Measurements from ENCODE around the gene FOXP2. TPM values are rescaled to one million over a fixed set of nuclear protein-coding genes. Genes with fewer than 3 reads are reported as not detected.
"Not testable (repeated sequence)": the region's sequence is repeated elsewhere in the genome, so short reads cannot be mapped to it uniquely, and the experiment has no call there.

The FOXP2 gene
- total and polyA plus RNA-seq, 2 experiments from 2014 or later, result 1.3 to 1.5 TPM

DNA sequence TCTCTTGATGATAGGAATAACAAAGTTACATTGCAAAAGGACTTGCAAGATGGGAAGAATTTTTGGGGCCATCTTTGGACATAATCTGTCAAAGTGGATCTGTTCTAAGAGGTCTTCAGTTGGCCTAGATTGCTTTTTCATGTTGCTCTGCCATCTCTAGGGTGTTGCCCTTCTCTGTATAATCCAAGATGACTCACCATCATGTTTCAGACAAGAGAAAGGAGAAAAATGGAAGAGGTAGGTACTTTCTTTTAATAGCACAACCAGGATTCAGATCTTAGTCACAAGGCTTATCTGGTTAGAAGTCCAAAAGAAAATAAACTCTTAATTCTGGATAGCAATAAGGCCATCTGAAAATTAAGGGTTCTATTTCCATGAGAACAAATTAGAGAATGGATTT is 38.7 kb upstream of the FOXP2 start:
- H3K4me1 ChIP-seq (ENCODE audit: low read depth), result no peaks in the 10 kb centered on the region
- H3K27me3 ChIP-seq, result no peaks in the 10 kb centered on the region
- TF ChIP-seq, protein P1, sequence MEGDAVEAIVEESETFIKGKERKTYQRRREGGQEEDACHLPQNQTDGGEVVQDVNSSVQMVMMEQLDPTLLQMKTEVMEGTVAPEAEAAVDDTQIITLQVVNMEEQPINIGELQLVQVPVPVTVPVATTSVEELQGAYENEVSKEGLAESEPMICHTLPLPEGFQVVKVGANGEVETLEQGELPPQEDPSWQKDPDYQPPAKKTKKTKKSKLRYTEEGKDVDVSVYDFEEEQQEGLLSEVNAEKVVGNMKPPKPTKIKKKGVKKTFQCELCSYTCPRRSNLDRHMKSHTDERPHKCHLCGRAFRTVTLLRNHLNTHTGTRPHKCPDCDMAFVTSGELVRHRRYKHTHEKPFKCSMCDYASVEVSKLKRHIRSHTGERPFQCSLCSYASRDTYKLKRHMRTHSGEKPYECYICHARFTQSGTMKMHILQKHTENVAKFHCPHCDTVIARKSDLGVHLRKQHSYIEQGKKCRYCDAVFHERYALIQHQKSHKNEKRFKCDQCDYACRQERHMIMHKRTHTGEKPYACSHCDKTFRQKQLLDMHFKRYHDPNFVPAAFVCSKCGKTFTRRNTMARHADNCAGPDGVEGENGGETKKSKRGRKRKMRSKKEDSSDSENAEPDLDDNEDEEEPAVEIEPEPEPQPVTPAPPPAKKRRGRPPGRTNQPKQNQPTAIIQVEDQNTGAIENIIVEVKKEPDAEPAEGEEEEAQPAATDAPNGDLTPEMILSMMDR (IDR thresholded peaks at IDR 0.05; ENCODE audit: low read depth, low read length), result no peak
- no peaks in the 10 kb centered on the region for H3K9me3 ChIP-seq (ENCODE audit: low read depth)
- no peaks in the 10 kb centered on the region for H3K36me3 ChIP-seq
- H3K4me3 ChIP-seq, result no peak overlapping the region
- H3K27ac ChIP-seq, result no peak overlapping the region
- no peak for DNase-seq (ENCODE audit: low read depth in 1 of 2, low spot score in 1 of 2)

GRCh38 chr7:114383946-114384345 is 30.7 kb upstream of the FOXP2 start:
- not testable (repeated sequence) for H3K4me1 ChIP-seq (ENCODE audit: low read depth); H3K27ac ChIP-seq; H3K4me3 ChIP-seq; H3K27me3 ChIP-seq; H3K9me3 ChIP-seq (ENCODE audit: low read depth); H3K36me3 ChIP-seq; DNase-seq (ENCODE audit: low read depth in 1 of 2, low spot score in 1 of 2)

- not testable (repeated sequence) for DNase-seq (ENCODE audit: low read depth in 1 of 2, low spot score in 1 of 2); H3K4me1 ChIP-seq (ENCODE audit: low read depth); H3K36me3 ChIP-seq; H3K27ac ChIP-seq; H3K27me3 ChIP-seq; H3K9me3 ChIP-seq (ENCODE audit: low read depth); H3K4me3 ChIP-seq
Measured at GRCh38 chr7:114384346-114384745, 30.3 kb upstream of the FOXP2 start.

DNA sequence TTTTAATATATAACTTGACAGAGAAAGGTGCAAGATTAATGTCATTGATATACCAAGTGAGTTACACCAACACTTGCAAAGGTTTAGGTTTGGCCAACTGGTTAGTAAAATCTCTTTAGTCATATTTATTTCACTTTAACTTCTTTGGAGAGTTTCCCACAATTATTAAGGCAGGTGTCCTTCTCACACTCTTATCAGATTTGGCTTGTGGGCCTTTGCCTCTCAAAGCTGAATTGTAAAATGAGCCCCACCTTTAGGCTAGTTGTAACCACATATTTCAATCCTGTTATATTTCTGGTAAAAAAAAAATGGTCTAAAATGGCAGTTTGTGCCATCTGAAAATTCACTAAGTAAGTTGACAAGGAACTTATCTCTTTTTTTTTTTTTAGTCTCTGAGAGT is 26.6 kb upstream of the FOXP2 start:
- no peaks in the 10 kb centered on the region for H3K27me3 ChIP-seq

DNA sequence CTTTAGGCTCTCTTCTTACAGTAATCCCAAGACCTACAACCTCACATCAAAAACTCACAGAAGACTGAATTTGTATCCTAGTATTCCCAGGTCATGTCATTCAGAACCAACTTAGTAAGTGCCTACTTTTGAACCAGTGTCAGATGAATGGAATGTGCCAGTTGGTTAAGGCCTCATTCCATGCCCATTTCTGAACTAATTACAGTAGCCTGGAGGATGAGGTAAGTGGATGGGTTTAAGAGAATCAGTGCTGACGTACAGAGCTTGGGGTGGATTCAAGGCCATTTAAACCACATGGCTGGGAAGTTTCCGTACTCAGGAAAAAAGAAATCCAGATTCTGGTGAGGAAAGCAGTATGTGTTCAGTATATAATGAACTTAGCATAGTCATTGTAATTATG is 21.9 kb upstream of the FOXP2 start:
- no peaks in the 10 kb centered on the region for H3K9me3 ChIP-seq (ENCODE audit: low read depth)
- H3K27me3 ChIP-seq, result no peaks in the 10 kb centered on the region
- TF ChIP-seq, protein P1 (IDR thresholded peaks at IDR 0.05; ENCODE audit: low read depth, low read length), result no peak
- H3K4me1 ChIP-seq (ENCODE audit: low read depth), result no peaks in the 10 kb centered on the region
- H3K4me3 ChIP-seq, result no peak overlapping the region
- no peak overlapping the region for H3K27ac ChIP-seq
- no peak for DNase-seq (ENCODE audit: low read depth in 1 of 2, low spot score in 1 of 2)
- H3K36me3 ChIP-seq, result no peaks in the 10 kb centered on the region

More for the DNA sequence above, 26.6 kb upstream of the FOXP2 start:
- no peak overlapping the region for H3K4me3 ChIP-seq
- H3K9me3 ChIP-seq (ENCODE audit: low read depth), result no peaks in the 10 kb centered on the region
- no peaks in the 10 kb centered on the region for H3K4me1 ChIP-seq (ENCODE audit: low read depth)
- no peaks in the 10 kb centered on the region for H3K36me3 ChIP-seq
- TF ChIP-seq, protein P1 (IDR thresholded peaks at IDR 0.05; ENCODE audit: low read depth, low read length), result no peak
- H3K27ac ChIP-seq, result no peak overlapping the region
- no peak for DNase-seq (ENCODE audit: low read depth in 1 of 2, low spot score in 1 of 2)

DNA sequence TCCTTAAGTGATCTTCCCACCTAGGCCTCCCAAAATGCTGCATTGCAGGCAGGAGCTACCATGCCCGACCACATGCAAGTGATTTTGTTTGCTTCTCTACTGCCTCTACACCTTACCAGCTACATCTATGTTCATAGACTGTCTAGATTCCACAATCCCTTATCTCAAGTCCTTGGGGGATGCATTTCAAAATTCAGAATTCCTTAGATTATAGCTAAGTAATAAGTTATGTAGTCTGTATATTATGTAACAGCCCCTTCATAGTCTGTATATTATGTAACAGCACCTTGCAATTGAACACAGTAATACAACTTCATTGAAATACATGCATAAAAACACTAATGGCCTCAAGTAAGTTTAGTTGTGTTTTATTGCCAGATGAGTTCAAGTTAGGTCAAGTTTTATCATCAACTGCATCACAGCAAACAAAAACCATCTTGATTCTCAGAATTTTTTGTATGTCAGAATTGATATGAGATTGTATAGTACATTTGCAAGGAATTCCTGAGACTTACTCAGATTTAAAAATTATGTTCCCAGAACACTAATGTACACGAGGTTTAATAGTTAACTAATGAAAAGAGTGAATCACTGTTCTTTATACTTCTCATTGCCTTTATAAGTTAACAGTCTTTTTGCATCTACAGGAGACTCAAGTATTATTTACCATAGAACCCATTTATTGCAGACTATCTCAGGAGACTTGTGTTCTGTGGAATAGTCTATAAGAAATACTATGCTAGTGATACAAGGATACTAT is 11.6 kb upstream of the FOXP2 start:
- TF ChIP-seq, protein P1 (IDR thresholded peaks at IDR 0.05; ENCODE audit: low read depth, low read length), result no peak
- Histone ChIP-seq H3K4me1 (ENCODE audit: low read depth) (no peaks in the 10 kb centered on the region), H3K36me3 (no peaks in the 10 kb centered on the region), H3K27me3 (peaks cover 5% of the 10 kb centered on the region), H3K27ac (no peak overlapping the region), H3K4me3 (no peak overlapping the region), H3K9me3 (ENCODE audit: low read depth) (no peaks in the 10 kb centered on the region)
- DNase-seq (ENCODE audit: low read depth in 1 of 2, low spot score in 1 of 2), result peak in 1 of 2 donors; percentile 2

Measured in cardiac muscle cell (in vitro differentiated cells and primary cell).